NCI-H2081 treated with DMSO at 0.1 percent for 48 hours (cell line): ENCODE data around the gene ITCH.

Experiments
- DNase-seq: peaks from one replicate; lab custom pipeline; 2025; lab: John Stamatoyannopoulos, UW

The ITCH gene

DNA sequence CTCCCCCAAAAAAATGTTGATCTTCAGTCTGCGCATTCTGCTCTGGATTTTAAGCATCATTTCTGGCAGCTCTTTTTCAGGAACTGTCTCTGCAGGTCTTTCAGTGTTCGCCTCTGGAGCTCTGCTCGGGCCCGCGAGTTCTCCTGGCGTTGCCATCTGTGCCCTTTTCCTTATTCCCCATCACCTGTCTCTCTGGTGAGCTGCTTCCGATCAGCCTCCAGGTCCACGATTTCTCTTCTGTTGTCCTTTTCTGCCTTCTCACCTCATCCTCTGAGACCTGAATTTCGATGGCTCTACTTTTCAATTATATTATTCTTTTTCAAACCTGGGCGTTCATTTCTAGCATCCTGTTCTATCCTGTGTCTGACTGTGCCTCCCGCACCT is 194.9 kb downstream of the ITCH start:
- DNase-seq = no peak

DNA sequence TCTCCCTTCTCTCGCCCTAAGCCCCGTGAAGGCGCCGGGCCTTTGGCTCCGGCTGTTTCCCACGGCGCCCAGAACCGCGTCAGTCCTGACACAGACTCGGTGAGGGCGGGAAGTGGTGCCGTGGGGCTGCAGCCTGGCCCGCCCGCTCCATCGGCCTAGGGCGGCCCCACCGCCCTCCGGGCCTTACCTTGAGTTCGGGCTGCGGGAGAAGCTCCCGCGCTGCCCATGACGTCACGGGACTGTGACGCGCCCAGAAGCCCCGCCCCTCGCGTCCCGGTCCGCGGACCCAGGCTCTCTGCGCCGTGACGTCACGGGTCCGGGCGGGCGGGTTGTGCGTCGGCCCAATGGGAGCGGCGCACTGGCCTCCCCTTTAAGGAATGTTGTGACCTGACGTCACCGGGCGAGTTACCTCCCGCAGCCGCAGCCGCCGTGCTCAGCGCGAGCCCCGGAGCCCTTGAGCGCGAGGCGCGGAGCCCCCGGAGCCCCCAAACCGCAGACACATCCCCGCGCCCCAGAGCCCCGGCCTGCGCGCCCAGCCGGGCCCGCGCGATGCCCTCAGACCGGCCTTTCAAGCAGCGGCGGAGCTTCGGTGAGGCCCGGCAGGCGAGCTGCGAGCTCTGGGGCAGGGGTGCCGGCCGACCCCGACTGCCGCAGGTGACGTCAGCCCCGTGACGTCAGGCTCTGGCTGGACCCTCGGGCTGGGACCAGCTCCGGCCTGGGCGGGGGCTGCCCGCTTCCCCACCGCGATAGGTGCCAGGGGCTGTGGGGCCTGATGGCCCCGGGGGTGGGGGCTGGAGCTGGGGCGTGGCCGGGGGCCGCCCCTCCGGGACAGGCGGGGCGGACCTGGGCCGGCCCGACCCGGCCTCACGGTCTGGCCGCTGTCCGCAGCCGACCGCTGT is 195.5 kb downstream of the ITCH start, which contains the start of gene MAP1LC3A:
TSS of gene MAP1LC3A (plus strand) at position 399 of the 899 bp plus-strand sequence. CDS start at position 550, 151 bp downstream.
- peak; percentile 51 for DNase-seq

DNA sequence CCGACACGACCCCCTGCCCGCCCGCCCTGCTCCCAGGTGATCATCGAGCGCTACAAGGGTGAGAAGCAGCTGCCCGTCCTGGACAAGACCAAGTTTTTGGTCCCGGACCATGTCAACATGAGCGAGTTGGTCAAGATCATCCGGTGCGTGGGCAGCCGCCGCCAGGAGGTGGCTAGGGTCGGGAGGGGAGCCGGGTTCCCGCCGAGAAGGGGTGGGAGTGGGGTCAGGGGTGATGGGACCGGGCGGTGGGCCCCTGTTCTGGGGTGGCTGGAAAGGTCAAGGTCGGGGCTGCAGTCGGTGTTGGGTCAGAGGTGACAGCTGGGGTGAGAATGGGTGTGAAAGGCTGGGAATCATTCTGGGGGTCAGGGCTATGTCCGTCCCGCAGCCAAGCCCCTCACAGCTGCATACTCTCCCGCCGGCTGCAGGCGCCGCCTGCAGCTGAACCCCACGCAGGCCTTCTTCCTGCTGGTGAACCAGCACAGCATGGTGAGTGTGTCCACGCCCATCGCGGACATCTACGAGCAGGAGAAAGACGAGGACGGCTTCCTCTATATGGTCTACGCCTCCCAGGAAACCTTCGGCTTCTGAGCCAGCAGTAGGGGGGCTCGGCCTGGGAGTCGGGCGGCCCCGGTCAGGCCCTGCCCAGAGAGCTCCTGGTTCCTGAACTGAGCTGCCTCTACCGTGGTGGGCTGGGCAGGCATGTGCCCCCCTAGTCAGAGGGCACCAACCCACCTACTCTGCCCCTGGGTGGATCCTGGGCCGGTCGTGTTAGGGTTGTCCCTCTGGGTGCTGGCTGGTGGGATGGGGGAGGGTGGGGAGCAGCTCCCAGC is 196.5 kb downstream of the ITCH start:
- DNase-seq = no peak

DNA sequence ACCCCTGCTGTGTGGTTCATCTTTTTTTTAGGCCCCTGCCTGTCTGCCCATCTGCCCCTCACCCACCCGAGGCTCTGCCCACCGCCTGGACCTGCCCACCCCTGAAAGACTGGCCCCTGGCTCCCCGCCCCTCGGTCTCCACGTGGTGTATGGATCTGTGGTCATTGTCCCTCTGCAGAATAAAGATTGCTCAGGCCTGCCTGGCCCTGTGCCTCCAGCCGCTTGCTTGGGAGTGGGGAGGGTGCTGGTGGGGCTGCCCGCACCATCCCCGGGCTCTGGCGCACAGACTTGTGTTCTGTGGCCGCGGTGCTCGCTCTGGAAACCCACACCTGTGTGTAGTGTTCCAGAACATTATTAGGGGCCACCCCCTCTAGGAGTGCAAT is 197.1 kb downstream of the ITCH start:
- no peak for DNase-seq

DNA sequence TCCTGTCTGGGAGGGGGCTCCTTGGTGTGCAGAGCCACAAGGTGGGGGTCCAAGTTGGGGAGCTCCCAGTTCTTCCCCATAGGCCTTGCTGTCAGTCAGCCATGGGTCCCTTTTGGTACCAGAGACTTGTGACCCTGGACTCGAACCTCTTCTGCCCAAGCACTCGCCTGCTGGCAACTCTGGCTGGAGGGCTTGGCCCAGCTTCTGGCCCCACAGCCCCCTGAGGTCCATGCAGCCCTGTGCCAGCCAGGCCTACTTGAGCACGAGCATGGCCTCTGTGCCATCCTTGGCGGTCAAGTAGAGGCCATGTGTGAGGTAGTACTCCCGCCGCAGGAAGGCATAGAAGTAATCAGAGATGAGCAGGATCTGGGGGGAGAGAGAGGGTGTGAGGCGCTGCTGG is 197.5 kb downstream of the ITCH start:
- no peak for DNase-seq
